HG02571 (cell line): Measurements from ENCODE around the gene ABHD15.
"Not testable (repeated sequence)": the region's sequence is repeated elsewhere in the genome, so short reads cannot be mapped to it uniquely, and the experiment has no call there.

Experiments
- ATAC-seq: cut with Tn5 transposase; IDR thresholded peaks from one replicate; pipeline ENCODE4 v1.9.1; 2021; ENCODE audit warnings: mild to moderate bottlenecking, moderate library complexity; ENCODE audit not compliant: unreplicated experiment

ABHD15 gene

GRCh38 chr17:29571883-29572681, 5.2 kb upstream of the ABHD15 start:
- no peak for ATAC-seq

DNA sequence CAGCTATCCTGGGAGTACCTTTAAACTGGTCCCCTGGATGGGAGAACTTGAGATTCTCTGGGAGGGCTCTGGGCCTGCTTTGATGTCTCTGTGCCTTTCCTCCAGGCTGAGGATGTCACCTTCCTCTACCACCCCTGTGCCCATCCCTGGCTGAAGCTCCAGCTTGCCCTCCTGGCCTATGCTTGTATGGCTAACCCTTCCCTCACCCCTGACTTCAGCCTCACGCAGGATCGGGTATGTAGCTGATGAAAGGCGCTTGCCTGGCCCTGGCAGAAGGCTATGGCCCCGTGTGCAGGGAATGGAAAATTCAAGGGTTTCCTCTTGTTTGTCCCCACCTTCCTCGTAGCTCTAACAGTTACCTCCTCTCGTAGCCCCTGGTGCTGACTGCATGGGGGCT, 4.6 kb upstream of the ABHD15 start:
- no peak for ATAC-seq

- no peak for ATAC-seq
These were observed 3.7 kb upstream of the ABHD15 start for GRCh38 chr17:29570521-29570920.

- ATAC-seq, result no peak
These were observed 2.6 kb upstream of the ABHD15 start for GRCh38 chr17:29569245-29569950.

DNA sequence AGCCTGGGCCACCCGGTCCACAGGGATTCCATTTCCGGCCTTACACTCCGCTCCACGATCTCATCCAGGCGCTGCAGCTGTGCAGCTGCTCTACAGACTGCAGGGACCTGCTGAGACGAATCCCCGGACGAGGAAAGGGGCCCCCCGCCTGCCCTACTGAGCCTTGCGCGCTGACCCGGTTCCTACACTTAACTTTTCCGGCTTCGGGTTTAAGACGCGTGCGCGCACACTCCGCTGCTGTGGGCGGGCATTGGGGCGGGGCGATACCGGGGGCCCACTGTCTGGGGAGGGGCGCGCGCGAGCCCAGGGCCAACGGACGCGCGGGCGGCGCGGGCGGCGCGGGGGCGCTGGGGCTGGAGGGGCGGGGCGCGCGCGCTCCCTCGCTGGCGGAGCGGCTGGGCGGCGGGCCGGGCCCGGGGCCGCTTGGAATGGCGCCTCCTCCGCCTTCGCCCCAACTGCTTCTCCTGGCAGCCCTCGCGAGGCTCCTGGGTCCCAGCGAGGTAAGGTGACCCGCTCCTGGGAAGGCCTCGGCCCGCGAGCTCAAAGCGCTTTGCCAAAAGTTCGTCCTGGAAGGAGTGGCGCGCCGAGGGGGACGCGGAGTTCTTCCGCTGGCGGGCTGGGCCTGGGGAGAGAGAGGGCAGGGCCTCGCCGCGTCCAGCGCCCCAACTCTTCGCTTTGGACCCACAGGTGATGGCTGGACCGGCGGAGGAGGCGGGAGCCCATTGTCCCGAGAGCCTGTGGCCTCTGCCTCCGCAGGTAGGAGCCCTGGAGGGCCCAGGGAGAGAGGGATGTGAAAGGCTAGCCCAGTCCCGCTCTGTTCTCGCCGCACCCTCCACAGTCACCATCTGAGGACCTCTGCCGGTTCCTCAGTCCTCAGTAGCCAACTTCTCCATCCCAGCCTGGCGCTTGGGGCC, 1.8 kb upstream of the ABHD15 start, which contains the start of gene TP53I13:
Gene TP53I13 (plus strand): TSS at position 371 of the 914 bp plus-strand sequence. CDS start 58 bp downstream, at position 429.
- no peak for ATAC-seq

- no peak for ATAC-seq
These were observed 905 bp upstream of the ABHD15 start for GRCh38 chr17:29567554-29568330.

DNA sequence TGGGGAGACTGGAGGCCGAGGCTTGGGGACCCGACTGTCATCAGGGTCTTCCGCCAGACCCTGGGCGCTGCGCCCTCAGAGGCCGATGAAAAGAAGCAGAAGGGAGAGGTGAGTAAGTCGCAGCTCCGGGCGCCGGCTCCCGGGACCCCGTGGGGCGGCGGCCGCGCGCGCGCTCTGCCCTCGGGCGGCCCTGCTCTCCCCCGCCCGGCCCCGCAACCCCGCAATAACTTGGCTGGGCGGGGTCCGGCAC, 392 bp upstream of the ABHD15 start:
- no peak for ATAC-seq

DNA sequence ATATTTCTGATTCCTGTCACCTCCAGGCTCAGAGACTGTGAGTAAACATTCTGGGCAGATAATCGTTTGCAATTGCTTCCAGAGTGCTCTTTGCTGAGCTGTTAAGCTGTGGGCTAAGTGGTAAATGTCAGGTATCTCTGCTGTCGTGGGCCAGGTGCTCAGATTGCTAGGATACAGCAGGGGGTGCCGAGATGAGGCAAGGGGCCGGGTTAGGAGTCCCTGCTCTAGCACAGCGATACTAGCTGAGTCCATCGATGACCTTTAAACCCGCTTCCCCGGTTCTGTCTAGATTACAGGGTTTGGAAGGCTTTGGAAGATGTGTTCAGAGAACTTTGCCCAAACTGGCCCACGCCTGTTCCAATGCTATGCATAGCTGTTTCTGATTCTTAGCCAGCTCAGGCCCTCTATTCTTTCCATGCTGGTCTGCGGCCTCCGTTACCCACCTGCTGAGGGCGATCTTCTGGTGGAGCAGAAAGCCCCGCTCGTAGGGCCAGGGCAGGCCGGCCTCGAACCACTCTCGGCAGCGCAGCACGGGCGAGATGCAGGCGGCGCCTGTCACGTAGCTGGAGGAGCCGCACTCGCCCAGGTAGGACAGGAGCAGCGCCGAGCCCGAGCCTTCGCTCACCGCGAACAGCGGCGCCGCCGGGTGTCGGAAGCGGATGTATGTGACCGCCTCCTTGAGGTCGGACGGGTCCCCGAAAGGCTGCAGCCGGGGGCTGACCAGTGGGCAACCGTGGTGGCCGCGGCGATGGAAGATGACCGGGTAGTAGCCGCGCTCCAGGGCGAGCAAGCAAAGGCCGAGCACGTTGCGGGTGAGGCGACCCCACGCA, 979 bp downstream of the ABHD15 start:
- no peak for ATAC-seq

GRCh38 chr17:29563816-29564215, 3.0 kb downstream of the ABHD15 start:
- ATAC-seq, result no peak

- no peak for ATAC-seq
These were observed 4.2 kb downstream of the ABHD15 start for GRCh38 chr17:29562615-29563014.

- ATAC-seq, result no peak
These were observed 5.0 kb downstream of the ABHD15 start for GRCh38 chr17:29561554-29562517.

DNA sequence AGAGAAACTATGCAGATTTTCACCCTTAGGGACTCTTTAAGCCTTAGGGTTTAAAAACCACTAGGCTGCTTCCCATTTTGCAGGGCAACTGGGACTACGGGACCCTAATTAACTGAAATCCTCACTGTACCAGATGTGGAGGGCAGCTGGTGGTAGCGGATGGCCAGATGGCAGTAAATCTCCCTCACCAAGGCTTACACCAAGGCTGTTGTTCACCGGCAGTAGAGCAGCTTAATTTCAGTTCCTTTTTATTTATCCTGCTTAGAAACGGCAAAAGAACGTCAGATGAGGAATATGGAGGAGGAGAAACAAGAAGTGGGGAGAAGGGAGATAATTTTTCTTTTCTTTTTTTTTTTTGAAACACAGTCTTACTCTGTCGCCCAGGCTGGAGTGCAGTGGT, 6.5 kb downstream of the ABHD15 start:
- ATAC-seq, result no peak

DNA sequence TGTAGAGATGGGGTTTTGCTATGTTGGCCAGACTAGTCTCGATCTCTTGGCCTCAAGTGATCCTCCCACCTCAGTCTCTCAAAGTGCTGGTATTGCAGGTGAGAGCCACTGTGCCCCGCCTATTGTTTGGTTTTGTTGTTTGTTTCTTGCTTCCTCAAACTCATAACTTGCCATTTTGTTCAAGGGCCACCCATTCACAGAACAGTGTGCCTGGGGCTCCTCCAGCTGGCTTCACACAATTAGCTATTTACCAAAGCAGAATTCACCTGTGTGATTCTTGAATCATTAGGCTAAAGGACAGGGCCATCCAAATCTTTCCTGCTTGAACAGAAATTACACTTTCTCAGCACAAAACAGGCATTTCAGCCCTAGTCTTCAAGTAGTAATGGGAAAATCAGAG, 7.2 kb downstream of the ABHD15 start:
- no peak for ATAC-seq

GRCh38 chr17:29558139-29558538, 8.7 kb downstream of the ABHD15 start:
- not testable (repeated sequence) for ATAC-seq

- no peak for ATAC-seq
These were observed 9.1 kb downstream of the ABHD15 start for GRCh38 chr17:29557739-29558116.

DNA sequence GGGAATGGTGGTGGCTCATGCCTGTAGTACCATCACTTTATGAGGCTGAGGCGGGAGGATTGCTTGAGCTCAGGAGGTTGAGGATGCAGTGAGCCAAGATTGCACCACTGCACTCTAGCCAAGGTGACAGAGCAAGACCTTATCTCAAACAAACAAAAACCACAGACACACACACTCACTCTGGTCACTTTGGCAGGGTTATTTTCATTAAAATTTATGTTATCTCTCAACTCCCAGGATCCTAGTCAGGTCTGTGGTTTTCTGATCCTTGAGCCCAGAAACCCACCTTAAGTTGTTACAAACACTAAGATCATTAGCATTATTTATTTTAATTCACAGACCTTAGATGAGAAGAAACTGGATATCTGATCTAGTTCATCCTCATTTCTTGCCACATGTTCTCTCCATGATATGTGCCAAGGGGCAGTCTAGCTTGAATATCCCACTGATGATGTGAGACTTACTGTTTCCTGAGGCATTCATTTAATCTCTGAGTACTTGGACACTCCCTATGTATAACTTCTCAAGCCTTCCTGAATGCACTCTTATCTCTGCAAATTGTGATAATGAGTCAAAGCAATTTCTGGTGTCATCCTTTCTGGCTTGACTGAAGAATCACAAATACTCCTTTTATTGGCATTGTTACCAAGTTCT, 9.6 kb downstream of the ABHD15 start:
- no peak for ATAC-seq

DNA sequence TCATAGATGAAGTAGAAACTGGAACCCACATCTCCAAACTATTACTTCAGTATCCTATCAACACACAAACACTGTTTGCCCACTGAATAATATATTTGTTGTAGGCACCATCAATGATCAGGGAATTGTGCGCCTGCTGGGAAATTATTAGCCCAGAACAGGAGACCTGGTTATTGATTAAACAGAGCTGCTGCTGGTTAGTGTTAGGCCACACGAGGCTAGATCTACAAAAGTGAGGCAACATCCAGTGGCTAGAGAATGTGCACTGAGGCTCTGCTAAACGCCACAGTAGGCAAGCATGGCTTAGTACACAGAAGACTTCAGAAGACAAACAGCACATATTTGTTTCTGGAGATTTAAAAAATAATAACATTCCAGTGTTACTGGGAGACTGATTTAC, 11.0 kb downstream of the ABHD15 start:
- ATAC-seq, result no peak

- ATAC-seq, result no peak
These were observed 17.5 kb downstream of the ABHD15 start for GRCh38 chr17:29549177-29549923.
